Activated T-helper 1 cell treated with anti-CD3 and anti-CD28 coated beads, Interleukin-2, amount 50 U/mL, for 16 hours (primary cell): ENCODE data around the gene ITGB6.

Experiments used
- DNase-seq, 2 donors: peaks; one replicate each; pipeline ENCODE4 v3.0.0-alpha.2; 2020; ENCODE audit warnings: low read depth in 1 of 2, low spot score in 1 of 2

The ITGB6 gene

GRCh38 chr2:160054984-160055725 is 144.9 kb downstream of the ITGB6 start:
- DNase-seq, result no peak

GRCh38 chr2:160053946-160054345 is 146.1 kb downstream of the ITGB6 start:
- no peak for DNase-seq

GRCh38 chr2:160052531-160052930 is 147.5 kb downstream of the ITGB6 start:
- no peak for DNase-seq

GRCh38 chr2:160051371-160051800 is 148.7 kb downstream of the ITGB6 start:
- DNase-seq, result no peak

GRCh38 chr2:160050147-160050546 is 149.9 kb downstream of the ITGB6 start:
- DNase-seq, result no peak
